ENCODE measurements around the gene HOXA4. TPM values are rescaled to one million over a fixed set of nuclear protein-coding genes. Genes with fewer than 3 reads are reported as not detected.

The HOXA4 gene
- total RNA-seq, 1 experiment from 2014 or later, result 2.0 TPM

- BruUV-seq (replicated peaks), result TSS peak; percentile 11
- peaks cover 10 to 19% of the 10 kb centered on the region in 2 experiments; a peak in 3 of 4 replicates for H3K4me1 ChIP-seq (ENCODE audit: control insufficient read depth in 1 of 2, insufficient read depth in 2 of 2, low read length in 2 of 2)
- H3K9me3 ChIP-seq (ENCODE audit: control insufficient read depth in 1 of 2, insufficient read depth in 1 of 2, low read depth in 1 of 2, low read length in 2 of 2), result no peaks in the 10 kb centered on the region
- ATAC-seq (no peak), DNase-seq (ENCODE audit: low read depth, low spot score) (no peak)
- no peaks in the 10 kb centered on the region for H3K27me3 ChIP-seq (ENCODE audit: insufficient read depth, low read length)
- H3K4me2 ChIP-seq (ENCODE audit: low read length), result no peak overlapping the region
- H2AFZ ChIP-seq (ENCODE audit: low read depth, low read length, poor library complexity, severe bottlenecking), result no peak overlapping the region
- TF ChIP-seq SRF (IDR thresholded peaks at IDR 0.05; ENCODE audit: low read depth) (no peak), POLR2A (IDR thresholded peaks at IDR 0.05; ENCODE audit: borderline replicate concordance, extremely low read depth, insufficient read depth, insufficient read length) (no peak), YY1 (IDR thresholded peaks at IDR 0.05; ENCODE audit: extremely low read depth, insufficient replicate concordance, low read depth, low read length) (no peak), TCF7L2 (IDR thresholded peaks at IDR 0.05; ENCODE audit: borderline replicate concordance, extremely low read depth, insufficient read depth, insufficient read length) (no peak), POLR2AphosphoS5 (IDR thresholded peaks at IDR 0.05; ENCODE audit: low read depth, low read length) (no peak), EZH2 (IDR thresholded peaks at IDR 0.05) (no peak), RAD21 (IDR thresholded peaks at IDR 0.05; ENCODE audit: low read depth) (no peak), ZBTB33 (IDR thresholded peaks at IDR 0.05; ENCODE audit: extremely low read depth, insufficient replicate concordance, low read length) (no peak), SP1 (IDR thresholded peaks at IDR 0.05; ENCODE audit: low read depth) (no peak), EGR1 (IDR thresholded peaks at IDR 0.05; ENCODE audit: low read depth) (no peak)
- POLR2A ChIA-PET, result interaction anchor here (1.2 to 1.6 kb wide), 2 partner anchors 8 to 15 kb away, joined by 3 to 6 read pairs; no protein-coding TSS in a partner anchor
- no peaks in the 10 kb centered on the region for H3K9me2 ChIP-seq (ENCODE audit: insufficient read depth)
- H3K9ac ChIP-seq (ENCODE audit: low read length), result no peak overlapping the region
- intact Hi-C loops (cut with micrococcal nuclease), result no loop called here
- H3K79me2 ChIP-seq (ENCODE audit: insufficient read depth, low read length), result peaks cover 25% of the 10 kb centered on the region
- H3K27ac ChIP-seq (ENCODE audit: low read depth, low read length), result no peak overlapping the region
- H3K4me3 ChIP-seq (replicated peaks in 1 of 2; ENCODE audit: low read depth in 1 of 2, low read length in 2 of 2), result no peak overlapping the region
- RAD21 ChIA-PET (ENCODE audit: low non-redundant PET in 1 of 2, low total read pairs in 2 of 2, uncharacterized antibody in 2 of 2, unreplicated experiment in 2 of 2), result no interaction called here
- H4K20me1 ChIP-seq (ENCODE audit: insufficient read depth), result no peaks in the 10 kb centered on the region
- CTCF ChIA-PET, result no interaction called here
- no peaks in the 10 kb centered on the region for H3K36me3 ChIP-seq (ENCODE audit: control insufficient read depth in 1 of 2, insufficient read depth in 2 of 2, low read length in 2 of 2)
Measured at GRCh38 chr7:27098578-27099451, 31.7 kb downstream of the HOXA4 start.
